Stimulated activated CD8-positive, alpha-beta memory T cell treated with anti-CD3 and anti-CD28 coated beads, Interleukin-4, amount 100 ng/mL, for 4 hours (primary cell): ENCODE data around the gene TARBP1.
"Not testable (repeated sequence)": the region's sequence is repeated elsewhere in the genome, so short reads cannot be mapped to it uniquely, and the experiment has no call there.

ENCODE experiments used
- DNase-seq, 2 donors: peaks; one replicate each; pipeline ENCODE4 v3.0.0-alpha.2; 2020; ENCODE audit warnings: low read depth in 2 of 2, low spot score in 1 of 2

Gene TARBP1

GRCh38 chr1:234452406-234452965 lies 26.5 kb downstream of the TARBP1 start:
- DNase-seq, result no peak

GRCh38 chr1:234440348-234440747 lies 38.6 kb downstream of the TARBP1 start:
- DNase-seq, result no peak

DNA sequence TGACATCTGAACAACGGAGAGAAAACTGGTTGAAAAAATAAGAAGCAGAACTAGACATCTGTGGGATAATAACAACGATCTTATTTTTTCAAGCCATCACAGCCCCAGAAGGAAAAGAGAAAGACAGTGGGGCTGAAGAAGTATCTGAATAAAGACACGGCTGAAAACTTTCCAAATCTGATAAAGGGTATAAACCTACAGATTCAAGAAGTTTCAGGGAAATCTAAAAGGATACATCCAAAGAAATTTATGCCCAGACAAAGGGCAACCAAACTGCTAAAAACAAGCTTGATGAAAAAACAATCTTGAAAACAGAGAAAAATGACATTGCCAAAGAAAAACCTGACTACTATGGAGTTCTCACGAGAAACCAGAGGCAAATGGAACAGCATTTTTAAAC lies 40.4 kb downstream of the TARBP1 start:
- DNase-seq, result no peak

GRCh38 chr1:234437423-234438171 lies 41.4 kb downstream of the TARBP1 start:
- no peak for DNase-seq

DNA sequence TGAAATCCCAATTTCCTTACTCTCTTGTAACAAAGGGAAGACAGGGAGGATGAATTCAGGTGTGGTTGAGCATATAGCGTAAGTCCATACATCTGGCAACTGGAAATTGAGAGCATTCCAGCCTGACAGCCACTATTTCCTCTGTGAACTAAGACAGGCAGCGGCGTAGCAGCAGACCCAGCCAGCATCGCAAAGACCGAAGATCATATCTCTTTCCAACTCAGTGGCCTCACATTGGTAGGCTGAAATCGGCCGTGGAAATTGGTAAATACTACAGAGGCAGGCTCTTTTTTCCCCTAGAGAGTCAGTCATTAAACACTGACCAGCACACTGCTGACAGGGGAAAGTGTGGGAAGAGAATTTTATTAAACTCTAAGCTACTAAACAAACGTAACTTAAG lies 43.4 kb downstream of the TARBP1 start:
- DNase-seq, result no peak

DNA sequence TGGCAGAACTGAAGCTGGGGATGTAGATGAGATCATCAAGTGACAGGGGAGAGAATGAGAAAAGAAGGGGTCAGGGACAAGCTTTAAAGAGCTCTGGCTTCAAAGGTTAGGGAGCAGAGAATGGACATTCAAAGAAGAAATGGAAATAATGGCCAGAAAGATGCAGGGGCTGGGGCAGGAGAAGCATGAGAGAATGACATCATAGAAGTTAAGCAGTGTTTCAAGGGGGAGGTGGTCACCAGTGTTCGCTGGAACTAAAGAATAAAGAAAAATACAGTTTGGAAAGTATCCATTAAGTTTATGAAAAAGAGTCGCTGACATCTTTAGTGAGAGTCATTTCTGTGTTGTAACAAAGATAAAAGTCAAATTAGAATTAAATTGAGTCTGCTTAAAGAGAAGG lies 44.3 kb downstream of the TARBP1 start:
- DNase-seq, result no peak

GRCh38 chr1:234433563-234434285 lies 45.3 kb downstream of the TARBP1 start:
- DNase-seq, result no peak

DNA sequence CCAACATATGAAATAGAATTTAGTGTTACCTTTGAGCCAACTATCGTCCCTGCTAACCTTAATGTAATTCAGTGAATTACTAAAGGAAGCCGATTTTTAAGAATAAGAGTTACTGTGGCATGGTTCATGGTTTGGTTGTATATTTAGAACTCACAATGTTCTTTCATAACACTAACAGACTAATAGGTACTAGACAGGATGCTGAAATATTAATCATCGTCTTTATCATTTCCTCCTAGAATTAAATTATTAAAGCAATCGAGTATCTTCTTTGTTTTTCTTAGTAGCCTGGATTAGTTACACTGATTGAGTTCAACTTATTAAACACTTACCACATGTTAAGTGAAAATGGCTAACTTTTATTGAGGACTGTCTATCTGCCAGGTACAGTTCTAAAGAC lies 47.7 kb downstream of the TARBP1 start:
- no peak for DNase-seq

GRCh38 chr1:234430691-234431090 lies 48.3 kb downstream of the TARBP1 start:
- no peak for DNase-seq

DNA sequence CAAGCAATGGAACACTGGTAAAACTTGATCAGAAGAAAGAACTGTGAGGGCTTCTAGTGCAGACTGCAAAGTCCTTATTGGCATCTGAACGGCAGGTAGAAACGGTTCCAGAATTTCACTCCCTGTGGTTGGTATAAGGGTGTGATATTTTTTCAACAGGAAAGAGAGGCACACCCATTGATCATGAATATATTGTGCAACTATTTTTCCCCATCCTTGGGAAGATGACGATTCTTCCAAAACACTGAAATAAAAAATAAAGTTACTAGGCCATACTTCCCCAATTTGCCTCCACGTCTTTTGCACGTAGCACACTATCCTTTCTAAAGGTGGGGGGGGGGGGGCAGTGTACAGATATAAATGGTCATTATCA lies 49.6 kb downstream of the TARBP1 start:
- DNase-seq, result no peak

- no peak for DNase-seq
These were observed 50.9 kb downstream of the TARBP1 start for GRCh38 chr1:234427950-234428646.

DNA sequence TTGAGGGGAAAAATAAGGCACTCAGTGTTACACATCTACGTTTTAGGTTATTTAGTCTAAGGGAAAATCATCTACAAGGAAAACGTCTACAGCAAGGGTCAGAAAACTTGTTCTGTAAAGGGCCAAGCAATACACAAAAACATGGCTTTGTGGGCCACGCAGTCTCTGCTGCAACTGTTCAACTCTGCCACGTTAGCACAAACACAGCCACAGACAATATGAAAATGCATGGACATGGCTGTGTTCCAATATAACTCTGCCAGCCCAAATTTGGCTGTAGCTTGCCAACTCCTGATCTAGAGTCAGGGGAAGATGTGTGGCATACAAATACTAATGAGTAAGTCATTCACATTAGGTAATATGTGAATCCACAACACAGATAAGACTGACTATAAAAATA lies 65.0 kb downstream of the TARBP1 start:
- DNase-seq, result no peak

DNA sequence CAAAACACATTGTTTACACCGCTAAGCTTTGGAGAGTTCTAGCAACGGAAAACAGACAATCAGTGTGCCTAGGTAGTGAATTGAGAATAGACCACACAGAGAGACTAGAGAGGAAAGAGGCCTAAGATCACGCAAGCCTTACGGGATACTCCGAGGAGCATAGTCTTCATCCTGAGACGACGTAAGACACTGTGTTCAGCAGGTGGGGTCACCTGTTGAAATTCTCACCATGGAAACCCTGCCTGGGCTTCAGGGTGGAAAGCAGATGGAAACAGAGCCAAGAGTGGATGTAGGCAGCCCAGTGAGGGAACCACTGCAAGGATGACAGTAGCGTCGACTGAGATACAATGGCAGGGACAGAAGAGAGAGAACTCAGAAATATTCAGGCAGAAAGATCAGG lies 65.5 kb downstream of the TARBP1 start:
- DNase-seq, result no peak

- DNase-seq, result no peak
These were observed 66.1 kb downstream of the TARBP1 start for GRCh38 chr1:234412830-234413229.

- no peak for DNase-seq
These were observed 69.7 kb downstream of the TARBP1 start for GRCh38 chr1:234409328-234409727.

DNA sequence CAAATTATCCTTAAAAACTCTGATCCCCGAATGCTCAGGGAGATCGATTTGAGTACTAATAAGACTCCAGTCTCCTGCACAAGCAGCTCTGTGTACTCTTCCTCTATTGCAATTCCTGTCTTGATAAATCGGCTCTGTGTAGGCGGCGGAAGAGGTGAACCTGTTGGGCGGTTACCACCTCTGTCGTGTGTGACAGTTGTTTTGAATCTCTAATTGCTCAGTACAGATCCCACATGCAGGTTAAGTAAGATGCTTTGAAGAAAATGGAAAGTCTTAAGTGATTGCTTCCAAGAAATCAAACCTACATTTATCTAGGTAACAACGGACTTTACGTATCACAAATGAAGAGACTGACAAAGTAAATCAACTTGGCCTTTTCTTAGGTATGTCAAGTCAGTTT lies 70.2 kb downstream of the TARBP1 start:
- DNase-seq, result peak in 1 of 2 donors; percentile 5

- DNase-seq, result no peak
These were observed 72.1 kb downstream of the TARBP1 start for GRCh38 chr1:234406871-234407270.

GRCh38 chr1:234405676-234406075 lies 73.3 kb downstream of the TARBP1 start:
- no peak for DNase-seq

- DNase-seq, result no peak
These were observed 76.0 kb downstream of the TARBP1 start for GRCh38 chr1:234402939-234403338.

- DNase-seq, result no peak
These were observed 77.3 kb downstream of the TARBP1 start for GRCh38 chr1:234401658-234402057.

DNA sequence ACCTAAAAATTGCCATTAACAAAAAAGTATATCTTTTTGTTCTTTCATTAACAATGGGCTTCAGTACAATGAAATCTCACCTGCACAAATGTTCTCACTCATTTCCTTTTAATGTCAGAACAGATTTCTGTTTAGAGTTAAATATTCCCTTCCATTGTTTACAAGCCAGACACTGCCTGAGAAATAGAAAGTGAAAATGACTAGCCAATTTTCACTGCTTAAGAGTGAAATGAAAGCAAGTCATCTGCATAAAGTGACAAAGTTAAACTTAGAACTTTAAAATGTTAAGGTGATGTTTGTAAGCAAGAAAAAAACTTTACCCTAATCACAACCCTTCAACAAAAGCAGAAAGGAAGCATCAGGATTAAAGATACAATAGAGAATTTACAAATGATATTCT lies 78.2 kb downstream of the TARBP1 start:
- DNase-seq, result no peak

- DNase-seq, result not testable (repeated sequence)
These were observed 79.5 kb downstream of the TARBP1 start for GRCh38 chr1:234399515-234399914.
